ENCODE data around the gene HBP1.
"Not testable (repeated sequence)": the region's sequence is repeated elsewhere in the genome, so short reads cannot be mapped to it uniquely, and the experiment has no call there.

Gene HBP1

GRCh38 chr7:107168233-107169119 lies at the start of gene HBP1:
HBP1 (plus strand) TSS chr7:107169003; CDS start chr7:107179894, 10,891 bp downstream.
- DNase-seq: peak; percentile 98 to 99

- no peak for DNase-seq
Observed at GRCh38 chr7:107119376-107120105, 49.3 kb upstream of the HBP1 start.

- DNase-seq: no peak
Observed at GRCh38 chr7:107122486-107122911, 46.3 kb upstream of the HBP1 start.

- no peak for DNase-seq
Observed at GRCh38 chr7:107123392-107123791, 45.4 kb upstream of the HBP1 start.

GRCh38 chr7:107125475-107125874 lies 43.3 kb upstream of the HBP1 start:
- DNase-seq: peak; percentile 87 to 93

GRCh38 chr7:107128217-107128616 lies 40.6 kb upstream of the HBP1 start:
- no peak for DNase-seq

GRCh38 chr7:107128748-107129147 lies 40.1 kb upstream of the HBP1 start:
- no peak for DNase-seq

GRCh38 chr7:107130487-107131220 lies 38.1 kb upstream of the HBP1 start:
- no peak for DNase-seq

- no peak for DNase-seq
Observed at GRCh38 chr7:107133396-107133795, 35.4 kb upstream of the HBP1 start.

GRCh38 chr7:107138696-107139420 lies 29.9 kb upstream of the HBP1 start:
- DNase-seq: no peak

GRCh38 chr7:107143875-107144274 lies 24.9 kb upstream of the HBP1 start:
- not testable (repeated sequence) for DNase-seq

GRCh38 chr7:107145067-107145838 lies 23.6 kb upstream of the HBP1 start:
- no peak for DNase-seq

- no peak for DNase-seq
Observed at GRCh38 chr7:107147464-107148393, 21.1 kb upstream of the HBP1 start.

- DNase-seq: no peak
Observed at GRCh38 chr7:107148721-107149120, 20.1 kb upstream of the HBP1 start.

GRCh38 chr7:107149863-107150262 lies 18.9 kb upstream of the HBP1 start:
- no peak for DNase-seq

GRCh38 chr7:107150375-107151073 lies 18.3 kb upstream of the HBP1 start:
- peak; percentile 67 to 71 for DNase-seq

- no peak for DNase-seq
Observed at GRCh38 chr7:107151538-107151937, 17.3 kb upstream of the HBP1 start.

GRCh38 chr7:107152011-107152410 lies 16.8 kb upstream of the HBP1 start:
- no peak for DNase-seq

- DNase-seq: no peak
Observed at GRCh38 chr7:107154826-107155225, 14.0 kb upstream of the HBP1 start.

GRCh38 chr7:107155726-107156125 lies 13.1 kb upstream of the HBP1 start:
- not testable (repeated sequence) for DNase-seq
